A549 (cell line): ENCODE measurements around the gene F11. TPM values are rescaled to one million over a fixed set of nuclear protein-coding genes. Genes with fewer than 3 reads are reported as not detected.

Experiments
- ATAC-seq, 2 experiments: fragments of 200-7000 bp in 1 of 2; fragments of >200 bp in 1 of 2; cut with Nextera tagmentation in 1 of 2; cut with Tn5 transposase in 1 of 2; 3 replicates each; pipeline versions ENCODE4 v1.8.0 to v1.9.1; 2018 to 2020; ENCODE audit warnings: mild to moderate bottlenecking in 1 of 2, moderate library complexity in 1 of 2
- CTCF ChIA-PET: fragments of 300-600 bp; sonication (Branson Sonifier 250); formaldehyde crosslinking; extraction: SDS; loops from one replicate; lab custom pipeline; 2021; ENCODE audit warnings: antibody characterized with exemption, inconsistent platforms; lab: Yijun Ruan, JAX
- POLR2A ChIA-PET: fragments of 350-600 bp; formaldehyde crosslinking; extraction: SDS; loops from one replicate; lab custom pipeline; 2021; ENCODE audit warnings: antibody characterized with exemption, inconsistent platforms; lab: Yijun Ruan, JAX
- DNase-seq, 2 experiments: peaks; one replicate each; pipeline versions ENCODE4 v3.0.0 to v3.0.0-alpha.2; 2011 to 2016; ENCODE audit warnings: low read depth in 1 of 2, low spot score in 1 of 2
- FAIRE-seq: peaks from 2 replicates; lab custom pipeline; 2011; peaks lifted over from hg19 to GRCh38; lab: Jason Lieb, UNC
- H3K27ac ChIP-seq, 2 experiments: fragments of >200 bp; sonication (Bioruptor Twin); formaldehyde crosslinking; 3 replicates each; pipeline ENCODE4 v1.5.1; 2016 to 2017
- H3K4me1 ChIP-seq: fragments of >200 bp; sonication (Bioruptor Twin); formaldehyde crosslinking; 3 replicates; pipeline ENCODE4 v1.6.1; 2016
- H3K4me2 ChIP-seq: fragments of >200 bp; sonication (Bioruptor Twin); formaldehyde crosslinking; 3 replicates; pipeline ENCODE4 v1.6.1; 2016
- H3K4me3 ChIP-seq: fragments of >200 bp; sonication (Bioruptor Twin); formaldehyde crosslinking; 3 replicates; pipeline ENCODE4 v1.5.1; 2016
- H3K9me3 ChIP-seq: fragments of >200 bp; sonication (Bioruptor Twin); formaldehyde crosslinking; 3 replicates; pipeline ENCODE4 v1.6.1; 2016
- BHLHE40 ChIP-seq: IDR thresholded peaks from 2 replicates; pipeline ENCODE4 v1.6.1; 2012; ENCODE audit warnings: low read depth, low read length, inconsistent platforms
- CBX2 ChIP-seq: fragments of 200-600 bp; sonication (generic); IDR thresholded peaks from 2 replicates; pipeline ENCODE4 v1.6.1; 2016; ENCODE audit warnings: low read depth, mild to moderate bottlenecking, borderline replicate concordance
- CBX8 ChIP-seq: fragments of 200-600 bp; sonication (generic); IDR thresholded peaks from 2 replicates; pipeline ENCODE4 v1.6.1; 2016
- CHD2 ChIP-seq: fragments of 150-350 bp; IDR thresholded peaks from 2 replicates; pipeline ENCODE4 v1.6.1; 2014; ENCODE audit warnings: low read length; ENCODE audit not compliant: partially characterized antibody
- CHD4 ChIP-seq: fragments of 200-600 bp; sonication (generic); IDR thresholded peaks from 2 replicates; pipeline ENCODE4 v1.6.1; 2016; ENCODE audit warnings: antibody characterized with exemption, mild to moderate bottlenecking, borderline replicate concordance
- EP300 ChIP-seq, 2 experiments: fragments of >200 bp; sonication (Bioruptor Twin); formaldehyde crosslinking; IDR thresholded peaks; 2 replicates in 1 of 2; 3 replicates in 1 of 2; pipeline ENCODE4 v1.6.1; 2016 to 2017
- ESRRA ChIP-seq: fragments of 150-350 bp; IDR thresholded peaks from 2 replicates; pipeline ENCODE4 v1.6.1; 2014; ENCODE audit warnings: mild to moderate bottlenecking, low read length, borderline replicate concordance
- FOSB ChIP-seq: fragments of 250-450 bp; sonication (Bioruptor Pico); IDR thresholded peaks from 2 replicates; pipeline ENCODE4 v1.5.0; 2020; ENCODE audit warnings: mild to moderate bottlenecking, moderate library complexity
- FOSL2 ChIP-seq, 2 experiments: fragments of 450-650 bp in 1 of 2; fragments of >200 bp in 1 of 2; sonication (Bioruptor Twin) in 1 of 2; formaldehyde crosslinking; IDR thresholded peaks; 2 replicates each; pipeline versions ENCODE4 v1.5.0 to v1.6.1; 2016 to 2020; ENCODE audit warnings: mild to moderate bottlenecking in 1 of 2, moderate library complexity in 1 of 2
- GATA3 ChIP-seq: IDR thresholded peaks from 2 replicates; pipeline ENCODE4 v1.6.1; 2012; ENCODE audit warnings: borderline replicate concordance
- HDAC2 ChIP-seq: fragments of 200-600 bp; sonication (generic); IDR thresholded peaks from 2 replicates; pipeline ENCODE4 v1.6.1; 2016
- HOXA7 ChIP-seq: fragments of 250-450 bp; sonication (Bioruptor Pico); IDR thresholded peaks from 2 replicates; pipeline ENCODE4 v1.5.0; 2020; ENCODE audit warnings: mild to moderate bottlenecking, moderate library complexity
- HOXB13 ChIP-seq: fragments of 250-450 bp; sonication (Bioruptor Pico); IDR thresholded peaks from 2 replicates; pipeline ENCODE4 v1.5.0; 2020; ENCODE audit warnings: low read depth, mild to moderate bottlenecking, moderate library complexity
- HOXB5 ChIP-seq: fragments of 250-450 bp; sonication (Bioruptor Pico); IDR thresholded peaks from 2 replicates; pipeline ENCODE4 v1.5.0; 2020; ENCODE audit warnings: mild to moderate bottlenecking, moderate library complexity
- JUN ChIP-seq, 2 experiments: fragments of >200 bp; sonication (Bioruptor Twin); formaldehyde crosslinking; IDR thresholded peaks; 2 replicates in 1 of 2; 3 replicates in 1 of 2; pipeline ENCODE4 v1.6.1; 2016 to 2017
- JUNB ChIP-seq: fragments of >200 bp; sonication (Bioruptor Twin); formaldehyde crosslinking; IDR thresholded peaks from 2 replicates; pipeline ENCODE4 v1.6.1; 2016
- KDM5A ChIP-seq: fragments of 200-600 bp; sonication (generic); IDR thresholded peaks from 2 replicates; pipeline ENCODE4 v1.6.1; 2016; ENCODE audit warnings: antibody characterized with exemption, mild to moderate bottlenecking
- MAFK ChIP-seq: fragments of 450-650 bp; IDR thresholded peaks from 2 replicates; pipeline ENCODE4 v1.6.1; 2014; ENCODE audit not compliant: partially characterized antibody
- MAZ ChIP-seq: fragments of 150-350 bp; IDR thresholded peaks from 2 replicates; pipeline ENCODE4 v1.6.1; 2014; ENCODE audit warnings: antibody characterized with exemption, low read depth, low read length, borderline replicate concordance
- NPAS2 ChIP-seq: fragments of 250-450 bp; sonication (Bioruptor Pico); IDR thresholded peaks from 2 replicates; pipeline ENCODE4 v1.8.0; 2022; ENCODE audit warnings: mild to moderate bottlenecking, moderate library complexity, borderline replicate concordance
- NR3C1 ChIP-seq: fragments of >200 bp; sonication (Bioruptor Twin); formaldehyde crosslinking; IDR thresholded peaks from 3 replicates; pipeline ENCODE4 v1.6.1; 2017
- PHF8 ChIP-seq: fragments of 200-600 bp; sonication (generic); IDR thresholded peaks from 2 replicates; pipeline ENCODE4 v1.6.1; 2016; ENCODE audit warnings: low read depth, mild to moderate bottlenecking, antibody characterized with exemption, moderate library complexity, borderline replicate concordance
- POLR2AphosphoS2 ChIP-seq: conservative IDR thresholded peaks from 2 replicates; pipeline ENCODE4 v1.6.1; 2012; ENCODE audit warnings: low read length, improper control_type of control experiment, inconsistent platforms
- RCOR1 ChIP-seq: fragments of 150-350 bp; IDR thresholded peaks from 2 replicates; pipeline ENCODE4 v1.6.1; 2014; ENCODE audit warnings: antibody characterized with exemption, low read length, low read depth
- RNF2 ChIP-seq: fragments of 200-600 bp; sonication (generic); IDR thresholded peaks from 2 replicates; pipeline ENCODE4 v1.6.1; 2016; ENCODE audit warnings: low read depth, mild to moderate bottlenecking, antibody characterized with exemption, moderate library complexity, borderline replicate concordance
- TFCP2L1 ChIP-seq: fragments of 250-450 bp; sonication (Bioruptor Pico); IDR thresholded peaks from 2 replicates; pipeline ENCODE4 v1.5.0; 2021; ENCODE audit warnings: mild to moderate bottlenecking
- ZFP36 ChIP-seq: fragments of 450-650 bp; IDR thresholded peaks from 2 replicates; pipeline ENCODE4 v1.6.1; 2014; ENCODE audit warnings: borderline replicate concordance; ENCODE audit not compliant: partially characterized antibody
- WGBS: methylation state at CpG from one replicate; pipeline ENCODE4 v1.1.6; 2017; ENCODE audit errors: missing lambda C conversion rate; 5-methylcytosine and 5-hydroxymethylcytosine counted together
- polyA plus RNA-seq, 4 experiments: library from polyadenylated mRNA; depleted of rRNA in 3 of 4; stranded (reverse); fragments of >200 nt; fragmentation: RNase III in 1 of 4; extraction: RNeasy Plus Mini Kit Qiagen cat#74134 plus additional on column Dnase treatment in 1 of 4; gene quantifications; 2 replicates in 3 of 4; 3 replicates in 1 of 4; pipeline ENCODE4 v1.2.3, GENCODE V29; 2011 to 2017
- TF ChIP-seq, protein P1 (sequence below): IDR thresholded peaks from 2 replicates; pipeline ENCODE4 v1.6.1; 2012; ENCODE audit warnings: low read depth, borderline replicate concordance
- TF ChIP-seq, protein P2 (sequence below): fragments of >200 bp; sonication (Bioruptor Twin); formaldehyde crosslinking; IDR thresholded peaks from 2 replicates; pipeline ENCODE4 v1.6.1; 2016
- TF ChIP-seq, protein P3 (sequence below): fragments of >200 bp; sonication (Bioruptor Twin); formaldehyde crosslinking; IDR thresholded peaks from 3 replicates; pipeline ENCODE4 v1.6.1; 2016
- TF ChIP-seq, protein P4 (sequence below): IDR thresholded peaks from 2 replicates; pipeline ENCODE4 v1.6.1; 2012

F11 gene
- polyA plus RNA-seq, 2 of the 4 experiments (the other 2 are of a cell fraction): not detected

DNA sequence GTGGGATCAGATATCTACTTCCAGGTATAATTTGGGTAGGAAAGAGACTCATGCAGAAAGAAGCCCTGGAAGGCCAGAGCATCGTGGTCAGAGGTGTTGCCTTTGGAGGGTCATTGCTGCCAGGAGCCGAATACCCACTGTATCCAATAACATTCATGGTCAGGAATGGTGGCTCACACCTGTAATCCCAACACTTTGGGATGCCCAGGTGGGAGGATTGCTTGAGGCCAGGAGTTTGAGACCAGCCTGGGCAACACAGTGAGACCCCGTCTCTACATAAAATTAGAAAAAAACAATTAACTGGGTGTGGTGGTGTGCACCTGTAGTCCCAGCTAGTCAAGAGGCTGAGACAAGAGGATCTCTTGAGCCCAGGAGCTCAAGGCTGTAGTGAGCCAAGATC is 10.9 kb upstream of the F11 start:
- ChIA-PET POLR2A (no interaction called here), CTCF (no interaction called here)
- WGBS: 54% methylated on average over 2 of the region's 3 CpGs
- Histone ChIP-seq H3K4me3 (no peak overlapping the region), H3K27ac (no peak overlapping the region), H3K9me3 (no peaks in the 10 kb centered on the region), H3K4me2 (no peak overlapping the region), H3K4me1 (no peaks in the 10 kb centered on the region)
- DNase-seq (no peak), FAIRE-seq (no peak), ATAC-seq (no peak)
- TF ChIP-seq, protein P1, sequence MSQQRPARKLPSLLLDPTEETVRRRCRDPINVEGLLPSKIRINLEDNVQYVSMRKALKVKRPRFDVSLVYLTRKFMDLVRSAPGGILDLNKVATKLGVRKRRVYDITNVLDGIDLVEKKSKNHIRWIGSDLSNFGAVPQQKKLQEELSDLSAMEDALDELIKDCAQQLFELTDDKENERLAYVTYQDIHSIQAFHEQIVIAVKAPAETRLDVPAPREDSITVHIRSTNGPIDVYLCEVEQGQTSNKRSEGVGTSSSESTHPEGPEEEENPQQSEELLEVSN: no peak
- TF ChIP-seq NPAS2 (CRISPR knock-in tag): no peak
- no peak for TF ChIP-seq RCOR1
- TF ChIP-seq FOSL2 (IDR thresholded peaks at IDR 0.05): no peak
- TF ChIP-seq FOSL2 (CRISPR knock-in tag; IDR thresholded peaks at IDR 0.05): no peak
- TF ChIP-seq, protein P2, sequence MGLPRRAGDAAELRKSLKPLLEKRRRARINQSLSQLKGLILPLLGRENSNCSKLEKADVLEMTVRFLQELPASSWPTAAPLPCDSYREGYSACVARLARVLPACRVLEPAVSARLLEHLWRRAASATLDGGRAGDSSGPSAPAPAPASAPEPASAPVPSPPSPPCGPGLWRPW: no peak
- TF ChIP-seq CHD2: no peak

DNA sequence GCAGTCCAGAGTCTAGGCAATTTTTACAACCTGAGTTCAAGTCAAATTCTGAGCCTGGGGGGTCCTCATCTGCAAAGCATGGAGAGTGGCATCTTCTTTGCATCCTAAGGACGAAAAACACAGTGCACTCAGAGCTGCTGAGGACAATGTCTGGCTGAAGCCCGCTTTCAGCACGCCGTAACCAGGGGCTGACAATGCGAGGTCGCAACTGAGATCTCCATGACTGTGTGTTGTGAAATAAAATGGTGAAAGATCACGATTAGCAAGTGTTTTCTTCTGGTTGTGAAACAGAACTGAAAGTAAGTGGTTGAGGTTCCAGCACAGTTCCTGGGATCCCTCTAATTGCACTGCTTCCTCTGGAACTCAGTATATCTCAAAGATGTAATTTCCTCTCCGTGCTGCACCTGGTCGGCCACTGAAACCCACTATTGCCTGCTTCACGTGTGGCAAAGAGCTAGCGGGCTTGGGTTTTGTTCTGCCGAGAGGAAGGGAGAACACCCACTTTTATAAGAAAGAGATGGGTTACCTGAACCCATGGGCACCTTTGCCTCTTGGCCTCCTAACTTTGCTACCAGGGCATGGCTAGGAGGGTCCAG is 7.7 kb upstream of the F11 start:
- ATAC-seq (no peak), FAIRE-seq (no peak), DNase-seq (no peak)
- POLR2A ChIA-PET: no interaction called here
- Histone ChIP-seq H3K4me2 (no peak overlapping the region), H3K27ac (no peak overlapping the region), H3K9me3 (no peaks in the 10 kb centered on the region), H3K4me1 (no peaks in the 10 kb centered on the region), H3K4me3 (no peak overlapping the region)
- CTCF ChIA-PET: no interaction called here
- TF ChIP-seq KDM5A (no peak), CBX8 (no peak), NPAS2 (CRISPR knock-in tag) (no peak), CHD4 (no peak), HOXB13 (CRISPR knock-in tag) (no peak), CBX2 (no peak), MAZ (no peak), ZFP36 (no peak), PHF8 (no peak), EP300 (IDR thresholded peaks at IDR 0.05) (no peak), CHD2 (no peak), FOSL2 (IDR thresholded peaks at IDR 0.05) (no peak), FOSL2 (CRISPR knock-in tag; IDR thresholded peaks at IDR 0.05) (no peak), NR3C1 (no peak), POLR2AphosphoS2 (no peak)
- TF ChIP-seq, protein P2: no peak
- TF ChIP-seq, protein P3, sequence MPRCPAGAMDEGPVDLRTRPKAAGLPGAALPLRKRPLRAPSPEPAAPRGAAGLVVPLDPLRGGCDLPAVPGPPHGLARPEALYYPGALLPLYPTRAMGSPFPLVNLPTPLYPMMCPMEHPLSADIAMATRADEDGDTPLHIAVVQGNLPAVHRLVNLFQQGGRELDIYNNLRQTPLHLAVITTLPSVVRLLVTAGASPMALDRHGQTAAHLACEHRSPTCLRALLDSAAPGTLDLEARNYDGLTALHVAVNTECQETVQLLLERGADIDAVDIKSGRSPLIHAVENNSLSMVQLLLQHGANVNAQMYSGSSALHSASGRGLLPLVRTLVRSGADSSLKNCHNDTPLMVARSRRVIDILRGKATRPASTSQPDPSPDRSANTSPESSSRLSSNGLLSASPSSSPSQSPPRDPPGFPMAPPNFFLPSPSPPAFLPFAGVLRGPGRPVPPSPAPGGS: no peak
- 62% methylated on average over 12 of the region's 12 CpGs for WGBS

DNA sequence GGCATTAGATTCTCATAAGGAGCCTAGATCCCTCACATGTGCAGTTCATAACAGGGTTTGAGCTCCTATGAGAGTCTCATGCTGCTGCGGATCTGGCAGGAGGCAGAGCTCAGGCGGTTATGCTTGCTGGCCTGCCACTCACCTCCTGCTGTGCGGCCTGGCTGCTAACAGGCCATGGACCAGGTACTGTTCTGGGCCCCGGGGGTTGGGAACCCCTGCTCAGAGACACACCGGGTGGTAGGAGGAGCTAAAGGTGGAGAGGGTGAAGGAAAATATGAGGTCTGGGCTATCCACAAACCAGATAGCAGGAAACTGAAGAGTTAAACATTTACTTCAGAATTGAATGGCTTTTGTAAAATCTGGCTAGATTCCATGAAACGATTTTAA is 5.9 kb upstream of the F11 start:
- CTCF ChIA-PET: no interaction called here

More for the DNA sequence above, 5.9 kb upstream of the F11 start:
- H3K9me3 ChIP-seq: no peaks in the 10 kb centered on the region
- DNase-seq (no peak), FAIRE-seq (no peak), ATAC-seq (no peak)
- H3K4me1 ChIP-seq: no peaks in the 10 kb centered on the region
- POLR2A ChIA-PET: no interaction called here
- 44% methylated on average over 5 of the region's 6 CpGs for WGBS
- no peak overlapping the region for H3K4me3 ChIP-seq
- TF ChIP-seq GATA3 (no peak), HDAC2 (no peak), CHD4 (no peak), BHLHE40 (no peak), JUNB (no peak), TFCP2L1 (CRISPR knock-in tag) (no peak), FOSB (CRISPR knock-in tag) (no peak), KDM5A (no peak), ESRRA (no peak), MAFK (no peak), HOXB5 (CRISPR knock-in tag) (no peak), POLR2AphosphoS2 (no peak), HOXA7 (CRISPR knock-in tag) (no peak), RNF2 (no peak), JUN (IDR thresholded peaks at IDR 0.05) (no peak), RCOR1 (no peak)
- TF ChIP-seq, protein P4, sequence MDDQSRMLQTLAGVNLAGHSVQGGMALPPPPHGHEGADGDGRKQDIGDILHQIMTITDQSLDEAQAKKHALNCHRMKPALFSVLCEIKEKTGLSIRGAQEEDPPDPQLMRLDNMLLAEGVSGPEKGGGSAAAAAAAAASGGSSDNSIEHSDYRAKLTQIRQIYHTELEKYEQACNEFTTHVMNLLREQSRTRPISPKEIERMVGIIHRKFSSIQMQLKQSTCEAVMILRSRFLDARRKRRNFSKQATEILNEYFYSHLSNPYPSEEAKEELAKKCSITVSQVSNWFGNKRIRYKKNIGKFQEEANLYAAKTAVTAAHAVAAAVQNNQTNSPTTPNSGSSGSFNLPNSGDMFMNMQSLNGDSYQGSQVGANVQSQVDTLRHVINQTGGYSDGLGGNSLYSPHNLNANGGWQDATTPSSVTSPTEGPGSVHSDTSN: no peak
- TF ChIP-seq, protein P2: no peak
- TF ChIP-seq, protein P1: no peak
- H3K4me2 ChIP-seq: no peak overlapping the region
- no peak overlapping the region for H3K27ac ChIP-seq
